HG02938 (cell line): Measurements from ENCODE around the gene KLHDC7B.
"Not testable (repeated sequence)": the region's sequence is repeated elsewhere in the genome, so short reads cannot be mapped to it uniquely, and the experiment has no call there.

Experiments
- ATAC-seq: cut with Tn5 transposase; IDR thresholded peaks from one replicate; pipeline ENCODE4 v1.9.1; 2021; ENCODE audit warnings: mild to moderate bottlenecking, moderate library complexity; ENCODE audit not compliant: unreplicated experiment

KLHDC7B gene

GRCh38 chr22:50529416-50529896 lies 16.2 kb upstream of the KLHDC7B start:
- ATAC-seq = no peak

DNA sequence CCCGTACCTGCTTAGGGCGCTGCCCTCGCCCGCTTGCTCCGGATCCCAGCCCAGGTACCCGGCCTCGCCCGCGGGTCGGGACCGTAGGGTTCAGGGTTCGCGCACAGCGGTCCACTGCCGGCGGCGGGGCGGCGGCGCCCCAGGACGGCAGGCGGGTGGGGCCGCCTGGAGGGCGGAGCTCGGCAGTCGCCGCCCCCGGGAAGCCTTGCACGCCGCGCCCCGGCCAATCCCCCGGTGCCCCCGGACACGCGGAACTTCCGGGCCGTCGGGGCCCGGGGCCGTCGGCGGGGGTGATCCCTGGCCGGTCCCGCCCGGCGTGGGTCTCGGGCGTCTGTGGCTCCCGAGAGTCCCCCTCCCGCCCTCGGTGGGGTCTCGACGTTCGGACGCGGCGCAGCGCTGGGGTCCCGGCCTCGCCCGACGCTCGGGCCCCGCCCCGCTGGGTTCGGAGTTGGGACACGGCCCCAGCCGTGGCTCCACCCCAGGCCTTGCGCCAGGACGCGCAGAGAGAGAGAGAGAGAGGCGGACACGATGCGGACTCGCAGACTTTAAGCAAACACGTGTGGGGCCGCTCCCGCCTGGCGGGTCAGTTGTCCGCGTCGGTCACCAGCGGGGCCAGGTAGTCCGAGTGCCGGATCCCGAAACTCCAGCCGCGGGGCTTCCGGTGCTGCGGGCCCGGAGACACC lies 15.7 kb upstream of the KLHDC7B start, which contains the start of gene TYMP:
Gene TYMP, minus strand, starts transcription at position 116 of the 683 bp plus-strand sequence. CDS start 303 bp downstream, outside the sequence.
- peak; percentile 7 for ATAC-seq

DNA sequence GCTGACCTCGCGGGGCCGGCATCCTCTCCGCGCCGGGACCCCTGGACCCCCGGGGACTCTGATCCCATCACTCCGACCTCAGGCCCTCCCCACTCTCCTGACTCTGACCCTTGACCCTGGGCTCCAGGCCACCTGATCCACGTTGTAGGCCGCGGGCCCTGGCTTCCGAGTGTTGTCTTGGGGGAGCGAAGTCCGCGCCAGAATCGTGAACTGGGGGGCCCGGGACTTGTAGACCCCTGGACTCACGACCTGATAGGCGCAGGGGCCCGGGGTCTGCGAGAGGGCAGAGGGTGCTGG lies 15.2 kb upstream of the KLHDC7B start:
- ATAC-seq = peak; percentile 2

- ATAC-seq = peak; percentile 35
Measured at GRCh38 chr22:50530877-50531545, 14.7 kb upstream of the KLHDC7B start.

DNA sequence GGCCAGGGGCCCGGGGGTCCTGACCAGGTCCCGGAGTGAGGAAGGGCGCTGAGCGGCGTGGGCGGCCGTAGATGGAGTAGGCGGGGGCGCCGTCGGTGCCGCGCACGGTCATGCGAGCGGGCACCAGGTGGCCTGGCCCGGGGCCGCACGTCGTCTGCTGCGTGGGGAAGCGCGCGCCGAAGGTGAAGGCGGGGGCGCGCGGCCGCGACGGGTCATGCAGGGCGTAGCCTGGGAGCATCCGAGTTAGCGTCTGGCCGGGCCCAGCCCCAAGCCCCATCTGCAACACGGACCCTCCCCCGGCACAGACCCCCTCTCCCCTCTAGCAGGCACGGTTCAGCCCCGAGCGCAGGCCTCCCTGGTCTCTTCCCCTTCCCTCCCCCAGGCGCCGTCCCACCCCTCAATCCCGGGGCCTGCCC lies 14.1 kb upstream of the KLHDC7B start:
- ATAC-seq = peak; percentile 19

GRCh38 chr22:50531962-50532674 lies 13.6 kb upstream of the KLHDC7B start:
- ATAC-seq = no peak

- no peak for ATAC-seq
Measured at GRCh38 chr22:50532824-50533796, 12.6 kb upstream of the KLHDC7B start.

GRCh38 chr22:50533856-50534711 lies 11.6 kb upstream of the KLHDC7B start:
- ATAC-seq = not testable (repeated sequence)

DNA sequence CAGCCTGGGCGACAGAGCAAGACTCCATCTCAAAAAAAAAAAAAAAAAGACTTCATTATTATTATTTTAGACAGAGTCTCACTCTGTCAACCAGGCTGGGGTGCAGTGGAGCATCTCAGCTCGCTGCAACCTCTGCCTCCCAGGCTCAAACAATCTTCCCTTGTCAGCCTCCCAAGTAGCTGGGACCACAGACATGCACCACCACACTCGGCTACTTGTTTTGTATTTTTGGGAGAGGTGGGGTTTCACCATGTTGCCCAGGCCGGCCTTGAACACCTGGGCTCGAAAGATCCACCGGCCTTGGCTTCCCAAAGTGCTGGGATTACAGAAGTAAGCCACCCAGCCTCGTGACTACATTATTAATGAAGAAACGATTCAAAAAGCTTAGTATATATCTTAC lies 10.6 kb upstream of the KLHDC7B start:
- no peak for ATAC-seq

DNA sequence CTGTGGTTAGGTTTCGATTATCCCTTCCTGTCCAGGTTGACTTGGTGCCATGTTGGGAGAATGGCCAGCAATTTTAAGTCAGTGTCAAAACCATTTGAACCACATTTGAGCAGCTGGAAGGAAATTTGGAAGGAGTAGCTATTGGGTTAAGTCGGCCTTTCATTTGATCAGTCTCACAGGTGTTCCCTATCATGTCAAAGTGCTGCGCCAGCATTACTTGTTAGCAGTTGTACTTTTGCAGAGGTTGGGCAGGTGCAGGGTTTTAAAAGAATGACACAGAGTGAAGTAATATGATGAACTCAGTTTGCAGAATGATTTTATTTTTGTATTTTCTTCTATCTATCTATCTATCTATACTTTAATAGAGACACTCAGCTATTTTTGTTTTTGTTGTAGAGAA lies 9.5 kb upstream of the KLHDC7B start:
- no peak for ATAC-seq

- no peak for ATAC-seq
Measured at GRCh38 chr22:50537765-50538164, 7.9 kb upstream of the KLHDC7B start.

- ATAC-seq = no peak
Measured at GRCh38 chr22:50540381-50540780, 5.3 kb upstream of the KLHDC7B start.

GRCh38 chr22:50541667-50542026 lies 4.1 kb upstream of the KLHDC7B start:
- ATAC-seq = not testable (repeated sequence)

DNA sequence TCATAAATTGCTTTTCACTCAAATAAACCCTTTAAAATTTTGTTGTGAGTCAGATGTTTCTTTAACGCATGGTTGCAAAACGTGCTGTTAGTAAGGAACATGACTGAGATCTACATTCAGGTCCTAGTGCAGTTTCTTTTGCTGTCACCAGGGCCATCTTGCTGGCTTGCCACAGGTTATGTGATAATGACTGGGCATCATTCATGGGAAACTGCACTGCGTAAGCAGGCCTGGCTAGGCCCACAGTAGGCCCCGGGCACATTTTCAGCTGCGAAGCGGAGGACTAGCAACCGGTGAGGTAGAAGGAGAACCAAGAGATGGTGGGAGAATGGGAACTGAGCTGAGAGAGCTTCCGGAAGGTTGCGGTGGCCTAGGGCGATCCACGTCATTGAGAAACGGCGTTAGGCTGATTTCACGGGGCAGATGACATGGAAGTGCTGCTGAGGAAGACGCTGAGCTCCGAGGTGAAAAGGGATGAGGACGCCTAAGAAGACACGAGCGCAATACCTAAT lies 3.2 kb upstream of the KLHDC7B start:
- no peak for ATAC-seq

GRCh38 chr22:50544078-50544745 lies 1.5 kb upstream of the KLHDC7B start:
- no peak for ATAC-seq

GRCh38 chr22:50544746-50545253 lies 899 bp upstream of the KLHDC7B start:
- ATAC-seq = no peak

DNA sequence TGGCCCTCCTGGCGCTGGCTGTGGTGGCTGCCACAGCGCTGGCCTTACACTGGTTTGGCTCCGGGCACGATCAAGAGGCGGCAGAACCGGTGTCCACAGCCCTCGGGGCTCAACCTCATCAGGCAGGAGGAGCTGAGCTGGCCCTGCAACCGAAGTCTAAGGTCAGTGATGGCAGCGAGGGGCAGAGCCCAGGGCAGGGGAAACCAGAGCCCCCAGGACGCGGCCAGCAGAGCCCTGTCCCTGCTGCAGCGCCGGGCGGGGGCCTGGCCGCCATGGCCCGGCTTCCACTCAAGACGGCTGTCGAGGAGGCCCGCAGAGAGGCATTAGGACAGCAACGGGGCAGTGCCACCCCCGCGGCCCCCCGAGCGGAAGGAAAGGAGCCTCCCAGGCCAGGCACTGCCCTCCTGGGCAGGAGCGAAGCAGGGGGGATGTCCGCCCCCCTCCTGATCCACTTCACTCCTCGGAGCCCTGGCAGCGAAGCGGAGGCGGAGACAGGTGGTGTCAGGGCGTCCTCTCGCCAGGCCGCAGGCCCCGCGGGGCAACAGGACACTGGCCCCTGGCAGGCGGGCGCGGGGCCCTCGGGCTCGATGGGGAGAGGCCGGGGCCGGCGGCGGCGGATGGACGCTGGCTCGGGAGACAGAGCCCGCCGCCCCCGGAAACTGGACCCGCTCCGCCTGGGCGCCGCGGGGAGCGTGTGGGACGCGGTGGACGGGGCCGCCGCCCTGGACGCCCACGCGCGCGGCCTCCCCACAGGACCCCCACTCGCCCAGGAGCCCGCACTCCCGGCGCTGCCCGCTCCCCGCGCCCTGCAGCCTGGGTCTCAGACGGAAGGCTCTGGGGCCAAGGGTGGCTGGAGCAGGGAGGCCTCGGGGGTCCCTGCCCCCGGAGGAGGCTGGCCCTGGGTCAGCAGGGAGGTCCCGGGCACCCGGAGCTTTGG lies 895 bp downstream of the KLHDC7B start:
- no peak for ATAC-seq
